Osteoblast (primary cell): ENCODE data around the gene RTP3. TPM values are rescaled to one million over a fixed set of nuclear protein-coding genes. Genes with fewer than 3 reads are reported as not detected.
A peak's percentile ranks its signal among the peaks of the same experiment; 100 is the strongest.

Experiments used
- DNase-seq: peaks from one replicate; pipeline ENCODE4 v3.0.0; 2011; ENCODE audit warnings: low spot score, mixed read lengths; ENCODE audit not compliant: insufficient read length; ENCODE audit errors: missing footprints
- H2AFZ ChIP-seq: 2 replicates; pipeline ENCODE4 v1.6.0; 2011; ENCODE audit warnings: mild to moderate bottlenecking, low read length
- H3K27ac ChIP-seq: 2 replicates; pipeline ENCODE4 v1.5.1; 2011; ENCODE audit warnings: mild to moderate bottlenecking, low read depth, low read length, moderate library complexity
- H3K27me3 ChIP-seq: 2 replicates; pipeline ENCODE4 v1.6.0; 2012; ENCODE audit warnings: mild to moderate bottlenecking, control low read depth, inconsistent platforms, low read length, moderate library complexity; ENCODE audit not compliant: insufficient read depth
- H3K36me3 ChIP-seq: 2 replicates; pipeline ENCODE4 v1.5.1; 2011; ENCODE audit warnings: mild to moderate bottlenecking, low read length, control low read depth, moderate library complexity; ENCODE audit not compliant: insufficient read depth
- H3K4me1 ChIP-seq: 2 replicates; pipeline ENCODE4 v1.5.1; 2011; ENCODE audit warnings: mild to moderate bottlenecking, low read length, control low read depth, moderate library complexity; ENCODE audit not compliant: insufficient read depth
- H3K4me2 ChIP-seq: 2 replicates; pipeline ENCODE4 v1.6.0; 2011; ENCODE audit warnings: mild to moderate bottlenecking, low read length; ENCODE audit not compliant: insufficient read depth
- H3K4me3 ChIP-seq: fragments of 200-600 bp; sonication (generic); 3 replicates; pipeline ENCODE4 v1.5.1; 2012; ENCODE audit warnings: mild to moderate bottlenecking, low read length, inconsistent platforms; ENCODE audit not compliant: insufficient read depth
- H3K79me2 ChIP-seq: 2 replicates; pipeline ENCODE4 v1.6.0; 2012; ENCODE audit warnings: mild to moderate bottlenecking, low read length, control low read depth, inconsistent platforms; ENCODE audit not compliant: insufficient read depth
- H3K9me3 ChIP-seq: 2 replicates; pipeline ENCODE4 v1.5.1; 2011; ENCODE audit warnings: low read depth, low read length, control low read depth
- H4K20me1 ChIP-seq: 2 replicates; pipeline ENCODE4 v1.6.0; 2012; ENCODE audit warnings: mild to moderate bottlenecking, low read length, control low read depth; ENCODE audit not compliant: insufficient read depth
- total RNA-seq: library from RNA; depleted of rRNA; stranded (reverse); fragments of >200 nt; gene quantifications from 2 replicates; pipeline ENCODE4 v1.2.3, GENCODE V29; 2012
- TF ChIP-seq, protein P1 (sequence below): IDR thresholded peaks from 2 replicates; pipeline ENCODE4 v1.5.1; 2011; ENCODE audit warnings: mild to moderate bottlenecking, low read depth, low read length, moderate library complexity; ENCODE audit errors: extremely low read depth

Gene RTP3
- total RNA-seq, 1 donor = not detected

DNA sequence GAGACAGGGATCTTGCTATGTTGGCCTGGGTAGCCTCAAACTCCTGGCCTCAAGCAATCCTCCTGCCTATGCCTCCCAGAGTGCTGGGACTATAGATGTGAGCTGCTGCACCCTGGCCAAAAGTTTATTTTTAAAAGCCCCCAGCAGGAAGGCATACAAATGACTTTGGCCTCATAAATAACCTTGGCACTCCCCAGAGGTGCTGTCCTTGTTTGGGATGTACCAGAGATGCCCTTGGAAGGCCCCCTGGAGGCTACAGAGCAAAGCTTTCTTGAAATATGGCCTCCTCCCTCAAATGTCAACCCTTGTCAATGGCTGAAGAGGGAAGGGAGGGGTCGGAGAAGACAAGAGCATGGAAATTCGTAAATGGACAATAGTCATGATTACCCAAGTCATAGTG lies 14.0 kb upstream of the RTP3 start:
- TF ChIP-seq, protein P1, sequence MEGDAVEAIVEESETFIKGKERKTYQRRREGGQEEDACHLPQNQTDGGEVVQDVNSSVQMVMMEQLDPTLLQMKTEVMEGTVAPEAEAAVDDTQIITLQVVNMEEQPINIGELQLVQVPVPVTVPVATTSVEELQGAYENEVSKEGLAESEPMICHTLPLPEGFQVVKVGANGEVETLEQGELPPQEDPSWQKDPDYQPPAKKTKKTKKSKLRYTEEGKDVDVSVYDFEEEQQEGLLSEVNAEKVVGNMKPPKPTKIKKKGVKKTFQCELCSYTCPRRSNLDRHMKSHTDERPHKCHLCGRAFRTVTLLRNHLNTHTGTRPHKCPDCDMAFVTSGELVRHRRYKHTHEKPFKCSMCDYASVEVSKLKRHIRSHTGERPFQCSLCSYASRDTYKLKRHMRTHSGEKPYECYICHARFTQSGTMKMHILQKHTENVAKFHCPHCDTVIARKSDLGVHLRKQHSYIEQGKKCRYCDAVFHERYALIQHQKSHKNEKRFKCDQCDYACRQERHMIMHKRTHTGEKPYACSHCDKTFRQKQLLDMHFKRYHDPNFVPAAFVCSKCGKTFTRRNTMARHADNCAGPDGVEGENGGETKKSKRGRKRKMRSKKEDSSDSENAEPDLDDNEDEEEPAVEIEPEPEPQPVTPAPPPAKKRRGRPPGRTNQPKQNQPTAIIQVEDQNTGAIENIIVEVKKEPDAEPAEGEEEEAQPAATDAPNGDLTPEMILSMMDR = no peak

DNA sequence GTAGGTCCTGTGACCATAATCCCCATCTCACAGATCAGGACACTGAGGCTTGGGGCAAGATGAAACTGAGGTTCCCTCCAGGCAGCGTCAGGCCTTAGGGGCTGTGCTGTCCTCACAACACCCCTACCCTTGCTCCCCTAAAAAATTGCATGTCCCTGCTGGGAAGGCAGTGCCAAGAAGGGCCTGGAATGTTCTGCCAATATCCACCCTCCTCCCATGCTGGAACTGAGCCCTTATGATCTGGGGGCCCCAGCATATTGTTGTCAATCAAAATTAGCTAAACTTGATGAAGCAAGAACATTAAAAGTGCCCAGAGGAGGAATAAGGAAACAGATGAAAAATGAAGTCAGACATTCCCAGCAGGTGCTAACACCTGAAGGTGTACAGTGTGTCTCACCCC lies 13.4 kb upstream of the RTP3 start:
- DNase-seq = no peak
- Histone ChIP-seq H3K27me3 (peaks cover 19% of the 10 kb centered on the region), H3K79me2 (no peaks in the 10 kb centered on the region), H3K27ac (no peak overlapping the region), H3K4me2 (no peak overlapping the region), H2AFZ (no peak overlapping the region), H3K9me3 (no peaks in the 10 kb centered on the region), H3K4me1 (peaks cover 14% of the 10 kb centered on the region), H3K36me3 (no peaks in the 10 kb centered on the region), H3K4me3 (no peak overlapping the region), H4K20me1 (no peaks in the 10 kb centered on the region)
- TF ChIP-seq, protein P1 = no peak

More for the DNA sequence above, 14.0 kb upstream of the RTP3 start:
- Histone ChIP-seq H3K36me3 (no peaks in the 10 kb centered on the region), H3K9me3 (no peaks in the 10 kb centered on the region), H2AFZ (no peak overlapping the region), H3K4me2 (no peak overlapping the region), H4K20me1 (no peaks in the 10 kb centered on the region), H3K27ac (no peak overlapping the region), H3K4me1 (peaks cover 8% of the 10 kb centered on the region), H3K79me2 (no peaks in the 10 kb centered on the region), H3K27me3 (peaks cover 25% of the 10 kb centered on the region), H3K4me3 (no peak overlapping the region)
- no peak for DNase-seq

DNA sequence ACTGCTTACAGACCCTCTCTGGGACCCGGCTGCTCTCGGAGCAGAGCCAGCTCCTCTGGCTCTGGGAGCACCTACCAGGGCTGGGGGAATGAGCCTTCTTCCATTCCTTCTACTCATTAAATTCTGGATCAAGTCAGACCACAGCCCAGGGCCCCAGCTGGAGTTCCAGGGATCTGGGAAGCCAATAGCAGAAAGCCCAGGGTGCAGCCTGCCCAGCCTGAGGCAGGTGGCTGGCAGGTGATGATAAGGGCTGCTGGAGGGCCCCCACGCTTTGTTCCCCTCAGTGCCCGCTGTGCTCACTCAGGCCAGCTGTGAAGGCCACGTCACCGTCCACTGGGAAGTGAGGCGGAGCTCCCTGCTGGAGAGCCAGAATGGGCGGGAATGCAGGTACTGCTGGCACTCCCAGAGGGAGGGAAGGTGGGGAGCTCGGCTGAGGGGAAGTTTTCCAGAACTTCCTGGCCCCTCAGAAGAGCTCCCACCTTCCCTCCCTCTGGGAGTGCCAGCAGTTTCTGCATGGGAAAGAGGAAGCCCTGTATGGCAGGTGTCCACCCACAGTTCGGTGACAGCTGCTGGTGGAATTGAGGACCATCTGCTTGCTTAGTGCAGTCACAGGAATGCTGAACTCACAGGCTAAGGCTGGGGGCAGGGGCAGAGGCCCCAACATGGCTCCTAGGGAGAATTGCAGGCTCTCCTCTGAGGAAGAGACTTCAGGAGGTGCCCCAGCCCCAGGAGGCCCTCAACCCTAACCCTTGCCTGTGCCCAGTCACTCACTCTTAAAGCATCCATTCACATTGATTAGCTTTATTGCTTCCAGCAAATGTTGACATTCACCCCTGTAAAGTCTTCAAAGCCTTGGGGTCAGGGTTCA lies 12.6 kb upstream of the RTP3 start:
- Histone ChIP-seq H3K27me3 (peaks cover 17% of the 10 kb centered on the region), H3K4me2 (no peak overlapping the region), H4K20me1 (no peaks in the 10 kb centered on the region), H3K4me1 (peaks cover 21% of the 10 kb centered on the region), H3K79me2 (no peaks in the 10 kb centered on the region), H3K4me3 (no peak overlapping the region), H3K27ac (no peak overlapping the region), H2AFZ (no peak overlapping the region), H3K36me3 (no peaks in the 10 kb centered on the region), H3K9me3 (no peaks in the 10 kb centered on the region)
- peak; percentile 74 for DNase-seq
- TF ChIP-seq, protein P1 = no peak

DNA sequence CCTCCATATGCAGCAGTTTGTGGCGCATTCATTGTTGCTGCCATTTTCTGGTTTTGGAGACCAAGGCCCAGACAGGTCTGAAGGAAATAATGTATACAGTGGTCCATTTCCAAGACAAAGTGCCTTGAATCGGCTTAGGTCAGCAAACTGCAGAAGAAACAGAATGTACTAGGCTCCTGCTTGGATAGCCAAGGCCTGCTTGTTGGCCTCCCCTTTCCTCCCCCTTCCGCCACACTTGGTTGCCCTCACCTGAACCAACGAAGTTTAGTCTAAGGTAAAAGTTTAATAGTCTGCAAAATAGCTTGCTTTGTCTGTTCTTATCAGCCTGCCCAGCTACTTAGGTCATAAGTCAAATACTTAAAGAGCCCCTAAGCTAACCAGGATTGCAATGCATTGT lies 12.0 kb upstream of the RTP3 start:
- no peaks in the 10 kb centered on the region for H3K79me2 ChIP-seq
- peaks cover 27% of the 10 kb centered on the region for H3K4me1 ChIP-seq
- no peaks in the 10 kb centered on the region for H3K9me3 ChIP-seq
- no peaks in the 10 kb centered on the region for H3K36me3 ChIP-seq
- no peak overlapping the region for H2AFZ ChIP-seq
- H3K27ac ChIP-seq = no peak overlapping the region
- DNase-seq = no peak
- TF ChIP-seq, protein P1 = no peak
- peaks cover 11% of the 10 kb centered on the region for H3K27me3 ChIP-seq
- no peaks in the 10 kb centered on the region for H4K20me1 ChIP-seq
- H3K4me2 ChIP-seq = no peak overlapping the region
- no peak overlapping the region for H3K4me3 ChIP-seq
